SK-N-SH (cell line): ENCODE data around the gene RCN2. TPM values are rescaled to one million over a fixed set of nuclear protein-coding genes. Genes with fewer than 3 reads are reported as not detected.

ENCODE experiments used
- CTCF ChIA-PET: fragments of 300-600, 350-600 bp; formaldehyde crosslinking; extraction: SDS; loops from one replicate; lab custom pipeline; 2021; lab: Yijun Ruan, JAX
- POLR2A ChIA-PET: fragments of 350-600 bp; sonication (Branson Sonifier 250); formaldehyde crosslinking; extraction: SDS; loops from one replicate; lab custom pipeline; 2020; ENCODE audit warnings: antibody characterized with exemption, inconsistent platforms; lab: Yijun Ruan, JAX
- DNase-seq: peaks from one replicate; pipeline ENCODE4 v3.0.0; 2012
- H2AFZ ChIP-seq: fragments of 200-600 bp; sonication (generic); 2 replicates; pipeline ENCODE4 v1.8.1; 2016; ENCODE audit warnings: antibody characterized with exemption, mild to moderate bottlenecking, low read depth
- H3F3A ChIP-seq: fragments of 200-600 bp; sonication (generic); replicated peaks from 2 replicates; pipeline ENCODE3; 2016; ENCODE audit warnings: antibody characterized with exemption, mild to moderate bottlenecking; ENCODE audit not compliant: insufficient read depth
- H3K27ac ChIP-seq, 2 experiments: fragments of 200-500 bp in 1 of 2; fragments of 200-600 bp in 1 of 2; sonication (Bioruptor generic) in 1 of 2; sonication (generic), shearing (Covaris generic) in 1 of 2; 2 replicates each; pipeline versions ENCODE4 v1.5.1 to v1.6.1; 2014 to 2016; ENCODE audit warnings: low read depth in 2 of 2, inconsistent platforms in 1 of 2, low read length in 1 of 2, mild to moderate bottlenecking in 1 of 2, mixed read lengths in 1 of 2
- H3K27me3 ChIP-seq: fragments of 200-600 bp; sonication (generic), shearing (Covaris generic); 2 replicates; pipeline ENCODE4 v1.6.1; 2016; ENCODE audit warnings: mixed run types; ENCODE audit not compliant: insufficient read depth
- H3K36me3 ChIP-seq, 2 experiments: fragments of 200-500 bp in 1 of 2; fragments of 200-600 bp in 1 of 2; sonication (Bioruptor generic) in 1 of 2; sonication (generic) in 1 of 2; replicated peaks in 1 of 2; 2 replicates each; pipeline versions ENCODE3 to v1.5.1; 2014 to 2016; ENCODE audit warnings: low read length in 1 of 2, mild to moderate bottlenecking in 1 of 2; ENCODE audit not compliant: insufficient read depth in 2 of 2, control insufficient read depth in 1 of 2
- H3K4me1 ChIP-seq, 2 experiments: fragments of 200-500 bp in 1 of 2; fragments of 200-600 bp in 1 of 2; sonication (Bioruptor generic) in 1 of 2; sonication (generic), shearing (Covaris generic) in 1 of 2; 2 replicates each; pipeline versions ENCODE4 v1.5.1 to v1.6.1; 2014 to 2016; ENCODE audit warnings: low read depth in 1 of 2, low read length in 1 of 2, mixed run types in 1 of 2; ENCODE audit not compliant: insufficient read depth in 2 of 2, control insufficient read depth in 1 of 2
- H3K4me2 ChIP-seq: fragments of 200-600 bp; sonication (generic), shearing (Covaris generic); 2 replicates; pipeline ENCODE4 v1.6.1; 2017; ENCODE audit warnings: mixed run types
- H3K4me3 ChIP-seq, 2 experiments: fragments of 200-500 bp in 1 of 2; fragments of 200-600 bp in 1 of 2; sonication (Bioruptor generic) in 1 of 2; sonication (generic), shearing (Covaris generic) in 1 of 2; 2 replicates each; pipeline versions ENCODE4 v1.5.1 to v1.8.1; 2014 to 2016; ENCODE audit warnings: low read depth in 2 of 2, inconsistent platforms in 1 of 2, low read length in 1 of 2, mild to moderate bottlenecking in 1 of 2, mixed read lengths in 1 of 2, moderate library complexity in 1 of 2
- H3K79me2 ChIP-seq: fragments of 200-600 bp; sonication (generic); 2 replicates; pipeline ENCODE4 v1.8.1; 2017; ENCODE audit warnings: mild to moderate bottlenecking; ENCODE audit not compliant: insufficient read depth
- H3K9ac ChIP-seq: fragments of 200-600 bp; sonication (generic); 2 replicates; pipeline ENCODE4 v1.6.1; 2017; ENCODE audit warnings: mixed run types
- H3K9me2 ChIP-seq: fragments of 200-600 bp; sonication (generic); 2 replicates; pipeline ENCODE4 v1.6.1; 2017; ENCODE audit warnings: mixed run types
- H3K9me3 ChIP-seq: fragments of 200-600 bp; sonication (generic); 2 replicates; pipeline ENCODE4 v1.6.1; 2017; ENCODE audit warnings: mixed run types, mild to moderate bottlenecking, moderate library complexity
- H4K20me1 ChIP-seq: fragments of 200-600 bp; sonication (generic); 2 replicates; pipeline ENCODE4 v1.6.1; 2017; ENCODE audit warnings: mild to moderate bottlenecking, mixed run types; ENCODE audit not compliant: insufficient read depth
- EP300 ChIP-seq, 2 experiments: IDR thresholded peaks; 2 replicates each; pipeline versions ENCODE4 v1.4.0 to v1.6.1; 2012; ENCODE audit warnings: borderline replicate concordance in 1 of 2, low read depth in 1 of 2, low read length in 1 of 2
- EZH2phosphoT487 ChIP-seq: fragments of 200-600 bp; sonication (generic); IDR thresholded peaks from 2 replicates; pipeline ENCODE4 v1.6.1; 2017; ENCODE audit warnings: low read depth, mixed run types, mild to moderate bottlenecking, antibody characterized with exemption, moderate library complexity, borderline replicate concordance
- FOSL2 ChIP-seq: IDR thresholded peaks from 2 replicates; pipeline ENCODE4 v1.4.0; 2012; ENCODE audit warnings: low read depth, mild to moderate bottlenecking, moderate library complexity, borderline replicate concordance
- FOXM1 ChIP-seq: IDR thresholded peaks from 2 replicates; pipeline ENCODE4 v1.4.0; 2012; ENCODE audit warnings: low read depth, mild to moderate bottlenecking
- GABPA ChIP-seq: IDR thresholded peaks from 2 replicates; pipeline ENCODE4 v1.4.0; 2012; ENCODE audit warnings: low read depth, mild to moderate bottlenecking
- MXI1 ChIP-seq: IDR thresholded peaks from 2 replicates; pipeline ENCODE4 v1.6.1; 2012; ENCODE audit warnings: mild to moderate bottlenecking, low read depth, low read length, improper control_type of control experiment
- RAD21 ChIP-seq: IDR thresholded peaks from 2 replicates; pipeline ENCODE4 v1.6.1; 2012; ENCODE audit warnings: mild to moderate bottlenecking, low read length
- RCOR1 ChIP-seq: fragments of 150-350 bp; IDR thresholded peaks from 2 replicates; pipeline ENCODE4 v1.6.1; 2017; ENCODE audit warnings: antibody characterized with exemption, low read length
- RFX5 ChIP-seq: IDR thresholded peaks from 2 replicates; pipeline ENCODE4 v1.6.1; 2012; ENCODE audit warnings: mild to moderate bottlenecking, improper control_type of control experiment, low read length
- RXRA ChIP-seq: IDR thresholded peaks from 2 replicates; pipeline ENCODE4 v1.4.0; 2012; ENCODE audit warnings: low read depth, mild to moderate bottlenecking, borderline replicate concordance
- SMC3 ChIP-seq: IDR thresholded peaks from 2 replicates; pipeline ENCODE4 v1.6.1; 2012; ENCODE audit warnings: low read depth, low read length, improper control_type of control experiment
- TCF12 ChIP-seq: IDR thresholded peaks from 2 replicates; pipeline ENCODE4 v1.4.0; 2012
- WGBS: methylation state at CpG from one replicate; pipeline ENCODE4 v1.1.6; 2017; ENCODE audit warnings: low lambda C conversion rate; 5-methylcytosine and 5-hydroxymethylcytosine counted together
- polyA plus RNA-seq, 3 experiments: library from polyadenylated mRNA; depleted of rRNA; stranded (reverse); fragments of >200 nt; gene quantifications; 2 replicates each; pipeline ENCODE4 v1.2.3, GENCODE V29; 2012
- TF ChIP-seq, protein P1 (sequence below): IDR thresholded peaks from 2 replicates; pipeline ENCODE4; 2012
- TF ChIP-seq, protein P2 (sequence below): fragments of 150-350 bp; IDR thresholded peaks from 2 replicates; pipeline ENCODE4 v1.6.1; 2017; ENCODE audit warnings: antibody characterized with exemption, low read length, low read depth, borderline replicate concordance
- TF ChIP-seq, protein P3 (sequence below): IDR thresholded peaks from 2 replicates; pipeline ENCODE4 v1.4.0; 2012; ENCODE audit warnings: low read depth

RCN2 gene
- polyA plus RNA-seq, 1 of the 3 experiments (the other 2 are of a cell fraction), result 78.6 TPM

DNA sequence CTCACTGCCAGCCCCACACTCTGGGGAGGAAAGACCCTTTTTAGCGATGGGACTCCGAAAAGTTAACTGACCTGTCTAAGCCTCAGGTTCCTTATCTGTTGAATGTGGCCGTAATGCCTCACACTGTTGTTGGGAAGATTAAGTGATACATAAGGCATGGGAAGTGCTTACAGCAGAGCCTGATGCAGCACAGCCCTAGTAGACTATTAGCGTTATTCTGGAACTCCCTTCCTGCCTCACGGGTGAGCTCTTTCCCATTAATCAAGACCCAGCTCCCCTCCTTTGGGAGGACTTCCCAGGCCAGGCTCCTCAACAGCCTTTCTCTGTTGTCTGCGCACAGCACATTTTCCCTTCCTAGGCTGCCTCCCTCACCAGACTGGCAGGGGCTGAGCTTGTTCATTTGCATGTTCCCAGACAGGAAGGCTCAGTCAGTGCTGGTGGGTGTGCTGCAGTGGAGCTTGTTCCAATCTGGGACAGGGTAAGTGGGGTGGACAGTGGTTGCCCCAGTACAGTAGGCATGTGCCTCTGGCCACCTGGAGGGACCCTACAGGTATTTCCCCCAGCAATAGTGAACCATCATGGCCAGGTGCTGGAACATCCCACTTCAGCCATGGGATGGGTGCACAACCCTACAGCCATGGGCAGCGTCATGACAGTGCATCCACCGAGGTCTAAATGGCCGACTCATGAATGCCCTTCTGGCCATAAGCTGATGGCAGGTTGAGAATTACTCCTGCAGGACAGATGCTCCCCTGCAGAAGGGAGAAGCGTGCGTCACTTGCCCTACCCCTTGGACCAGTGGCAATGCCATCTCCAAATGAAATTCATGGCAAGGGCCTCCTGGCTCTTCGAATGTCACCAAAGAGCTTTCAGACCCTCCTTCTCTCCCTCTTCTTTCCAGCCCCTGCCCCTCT, 57.6 kb downstream of the RCN2 start:
- H3K9me2 ChIP-seq, result no peaks in the 10 kb centered on the region
- H3F3A ChIP-seq, result no peaks in the 10 kb centered on the region
- no peak overlapping the region for H3K27ac ChIP-seq
- H3K79me2 ChIP-seq, result no peaks in the 10 kb centered on the region
- H3K27me3 ChIP-seq, result no peaks in the 10 kb centered on the region
- 90% methylated on average over 10 of the region's 12 CpGs for WGBS
- TF ChIP-seq MXI1, result no peak
- no peak for TF ChIP-seq FOXM1
- TF ChIP-seq RFX5, result no peak
- TF ChIP-seq EZH2phosphoT487, result no peak
- H3K36me3 ChIP-seq, result no peaks in the 10 kb centered on the region
- H3K4me3 ChIP-seq, result no peak overlapping the region
- DNase-seq, result no peak
- no peak overlapping the region for H2AFZ ChIP-seq
- H3K9me3 ChIP-seq, result no peaks in the 10 kb centered on the region
- no peak overlapping the region for H3K4me2 ChIP-seq
- no peak overlapping the region for H3K9ac ChIP-seq
- H4K20me1 ChIP-seq, result no peaks in the 10 kb centered on the region
- H3K4me1 ChIP-seq, result no peaks in the 10 kb centered on the region; a peak in 1 of 4 replicates
- POLR2A ChIA-PET, result interaction anchor here (1.3 kb wide), 1 partner anchor 9 kb away, joined by 3 read pairs; no protein-coding TSS in a partner anchor
- CTCF ChIA-PET, result interaction anchor here (1.1 to 1.4 kb wide), 3 partner anchors 9 to 137 kb away, joined by 3 read pairs; partner anchors contain the start of gene SCAPER

DNA sequence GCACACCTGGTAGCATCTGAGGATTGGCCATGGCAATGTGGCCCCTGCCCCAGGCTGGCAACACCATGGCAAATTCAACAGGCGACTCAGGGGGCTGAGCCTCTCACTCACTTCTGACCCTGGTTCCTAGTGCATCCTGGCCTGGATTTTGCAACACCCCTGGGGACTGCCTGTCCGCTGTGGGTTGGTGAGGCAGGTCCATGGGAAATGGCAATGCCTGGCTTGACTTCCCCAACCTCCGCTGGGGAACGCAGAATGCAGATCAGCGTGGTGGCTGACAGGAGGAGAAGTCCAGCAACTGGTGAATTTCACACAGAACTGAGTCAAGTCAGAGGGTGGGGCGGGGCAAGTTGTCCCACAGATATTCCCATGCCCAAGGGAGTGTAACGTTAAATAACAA, 59.5 kb downstream of the RCN2 start:
- CTCF ChIA-PET, result no interaction called here
- peaks cover 7 to 16% of the 10 kb centered on the region in 2 experiments; a peak in 1 of 4 replicates for H3K4me1 ChIP-seq

DNA sequence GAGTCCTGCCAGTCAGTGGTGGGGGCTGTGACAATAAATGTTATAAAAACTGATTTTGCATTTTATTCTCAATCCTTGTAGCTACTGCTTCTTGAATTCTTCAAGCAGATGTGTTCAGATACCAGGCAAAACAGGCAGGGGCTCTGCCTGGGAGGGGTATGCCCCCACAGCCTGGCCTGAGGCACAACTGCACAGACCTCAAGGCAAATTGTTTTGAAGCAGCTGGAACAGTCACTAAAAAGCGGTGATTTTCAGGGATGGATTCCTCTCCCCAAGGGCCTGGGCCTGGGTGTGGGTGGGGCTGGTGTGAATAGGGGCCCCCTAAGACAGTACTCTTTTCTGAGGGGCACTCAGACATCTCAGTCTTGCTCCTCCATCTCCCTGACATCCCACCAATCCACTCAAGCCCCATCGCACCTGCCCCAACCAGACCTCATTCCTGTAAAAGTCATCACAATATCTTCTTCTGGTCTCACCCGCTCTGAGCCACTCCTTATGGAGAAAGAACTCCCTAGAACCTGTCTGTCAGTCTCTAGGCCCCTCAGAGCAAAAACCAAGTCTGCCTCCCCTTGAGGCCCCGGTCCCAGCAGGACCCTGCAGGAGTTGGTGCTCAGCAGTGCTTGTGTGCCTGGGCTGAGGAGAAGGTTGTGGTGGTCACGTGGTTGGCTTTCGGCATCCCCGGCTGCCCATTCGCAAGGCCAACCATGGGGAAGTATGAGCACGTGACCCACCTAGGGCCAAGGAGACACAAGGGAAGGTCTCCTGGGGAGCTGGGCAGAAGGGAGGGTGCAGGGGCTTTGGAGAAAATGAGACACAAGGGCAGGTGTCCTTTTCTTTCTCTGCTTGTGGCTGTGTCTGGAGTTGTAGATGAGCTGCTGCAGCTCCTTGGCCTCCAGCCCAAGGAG, 60.4 kb downstream of the RCN2 start:
- H3K4me3 ChIP-seq, result no peak overlapping the region
- H3K27ac ChIP-seq, result no peak overlapping the region
- TF ChIP-seq, protein P1, sequence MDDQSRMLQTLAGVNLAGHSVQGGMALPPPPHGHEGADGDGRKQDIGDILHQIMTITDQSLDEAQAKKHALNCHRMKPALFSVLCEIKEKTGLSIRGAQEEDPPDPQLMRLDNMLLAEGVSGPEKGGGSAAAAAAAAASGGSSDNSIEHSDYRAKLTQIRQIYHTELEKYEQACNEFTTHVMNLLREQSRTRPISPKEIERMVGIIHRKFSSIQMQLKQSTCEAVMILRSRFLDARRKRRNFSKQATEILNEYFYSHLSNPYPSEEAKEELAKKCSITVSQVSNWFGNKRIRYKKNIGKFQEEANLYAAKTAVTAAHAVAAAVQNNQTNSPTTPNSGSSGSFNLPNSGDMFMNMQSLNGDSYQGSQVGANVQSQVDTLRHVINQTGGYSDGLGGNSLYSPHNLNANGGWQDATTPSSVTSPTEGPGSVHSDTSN, result no peak
- TF ChIP-seq RCOR1, result no peak
- no peak for TF ChIP-seq RXRA
- TF ChIP-seq, protein P2, sequence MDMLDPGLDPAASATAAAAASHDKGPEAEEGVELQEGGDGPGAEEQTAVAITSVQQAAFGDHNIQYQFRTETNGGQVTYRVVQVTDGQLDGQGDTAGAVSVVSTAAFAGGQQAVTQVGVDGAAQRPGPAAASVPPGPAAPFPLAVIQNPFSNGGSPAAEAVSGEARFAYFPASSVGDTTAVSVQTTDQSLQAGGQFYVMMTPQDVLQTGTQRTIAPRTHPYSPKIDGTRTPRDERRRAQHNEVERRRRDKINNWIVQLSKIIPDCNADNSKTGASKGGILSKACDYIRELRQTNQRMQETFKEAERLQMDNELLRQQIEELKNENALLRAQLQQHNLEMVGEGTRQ, result no peak
- TF ChIP-seq SMC3, result no peak
- no peak for TF ChIP-seq FOSL2
- ChIA-PET POLR2A (no interaction called here), CTCF (no interaction called here)
- H3K79me2 ChIP-seq, result no peaks in the 10 kb centered on the region
- H2AFZ ChIP-seq, result no peak overlapping the region
- H3K9me3 ChIP-seq, result no peaks in the 10 kb centered on the region
- whole genome bisulfite sequencing, result 87% methylated on average over 8 of the region's 9 CpGs
- no peak overlapping the region for H3K9ac ChIP-seq
- H3K27me3 ChIP-seq, result no peaks in the 10 kb centered on the region
- no peaks in the 10 kb centered on the region for H3K9me2 ChIP-seq
- peak; percentile 3 for DNase-seq
- H3F3A ChIP-seq, result no peaks in the 10 kb centered on the region
- no peak overlapping the region for H3K4me2 ChIP-seq
- H3K4me1 ChIP-seq, result peaks cover 16 to 25% of the 10 kb centered on the region in 2 experiments; a peak in 3 of 4 replicates
- no peaks in the 10 kb centered on the region for H4K20me1 ChIP-seq
- H3K36me3 ChIP-seq, result no peaks in the 10 kb centered on the region

More for the DNA sequence above, 59.5 kb downstream of the RCN2 start:
- no peaks in the 10 kb centered on the region for H3K36me3 ChIP-seq
- no peak overlapping the region for H2AFZ ChIP-seq
- H3K9me3 ChIP-seq, result no peaks in the 10 kb centered on the region
- H3K27me3 ChIP-seq, result no peaks in the 10 kb centered on the region
- TF ChIP-seq, protein P3, sequence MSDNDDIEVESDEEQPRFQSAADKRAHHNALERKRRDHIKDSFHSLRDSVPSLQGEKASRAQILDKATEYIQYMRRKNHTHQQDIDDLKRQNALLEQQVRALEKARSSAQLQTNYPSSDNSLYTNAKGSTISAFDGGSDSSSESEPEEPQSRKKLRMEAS, result no peak
- TF ChIP-seq RAD21 (no peak), EP300 (IDR thresholded peaks at IDR 0.05; ENCODE audit: borderline replicate concordance in 1 of 2, low read depth in 1 of 2, low read length in 1 of 2) (no peak), TCF12 (no peak), RFX5 (no peak), GABPA (no peak)
- H4K20me1 ChIP-seq, result no peaks in the 10 kb centered on the region
- no peak overlapping the region for H3K9ac ChIP-seq
- H3K4me3 ChIP-seq, result no peak overlapping the region
- POLR2A ChIA-PET, result no interaction called here
- H3K79me2 ChIP-seq, result no peaks in the 10 kb centered on the region
- no peak for DNase-seq
- no peak overlapping the region for H3K4me2 ChIP-seq
- H3F3A ChIP-seq, result no peaks in the 10 kb centered on the region
- WGBS, result 82% methylated on average over 7 of the region's 7 CpGs
- no peak overlapping the region for H3K27ac ChIP-seq
- no peaks in the 10 kb centered on the region for H3K9me2 ChIP-seq
